ENCODE data around the gene PDK2. TPM values are rescaled to one million over a fixed set of nuclear protein-coding genes. Genes with fewer than 3 reads are reported as not detected.

Gene PDK2
- total and polyA plus RNA-seq, 9 of the 15 experiments (the other 6 are each of a cell fraction or from before 2014, with no cell fraction given), result 0.03 to 2.5 (median 1.4) TPM

- Histone ChIP-seq H3K4me1 (replicated peaks in 1 of 2; ENCODE audit: control insufficient read depth in 2 of 2, insufficient read depth in 2 of 2, low read length in 2 of 2) (peaks cover 0 to 18% of the 10 kb centered on the region in 2 experiments; a peak in 1 of 5 replicates), H3K27ac (ENCODE audit: extremely low read depth, low read depth, low read length) (no peak overlapping the region), H3K79me2 (ENCODE audit: control insufficient read depth, insufficient read depth, low read length) (no peaks in the 10 kb centered on the region), H2AFZ (ENCODE audit: low read depth, low read length) (no peak overlapping the region), H4K20me1 (replicated peaks; ENCODE audit: control insufficient read depth, insufficient read depth, low read length) (peaks cover 6% of the 10 kb centered on the region; the same call in 1 of the 2 replicates), H3K9me3 (replicated peaks; ENCODE audit: control insufficient read depth, insufficient read depth, low read depth, low read length) (no peaks in the 10 kb centered on the region), H3K27me3 (ENCODE audit: control insufficient read depth in 2 of 2, insufficient read depth in 2 of 2, low read length in 2 of 2) (peaks cover 15 to 56% of the 10 kb centered on the region in 2 experiments), H3K9me1 (ENCODE audit: control insufficient read depth, insufficient read depth, low read length) (no peaks in the 10 kb centered on the region), H3K36me3 (ENCODE audit: control insufficient read depth, insufficient read depth, low read length) (no peaks in the 10 kb centered on the region), H3K4me2 (ENCODE audit: insufficient read depth, low read length) (no peak overlapping the region), H3K4me3 (no peak overlapping the region), H3K9ac (ENCODE audit: insufficient read depth in 1 of 2, low read depth in 2 of 2, low read length in 2 of 2) (no peak overlapping the region)
- ChIA-PET POLR2A (interaction anchor here (0.6 to 0.9 kb wide), 3 partner anchors 9 to 114 kb away, joined by 3 to 4 read pairs (median 3); no protein-coding TSS in a partner anchor), CTCF (ENCODE audit: low intra/inter-chr PET ratio) (no interaction called here)
- intact Hi-C loops (cut with micrococcal nuclease) (no loop called here), in situ Hi-C loops (cut with MboI) (loop anchor here (10.0 kb wide), 1 partner anchor 511 kb away; no protein-coding TSS in a partner anchor)
- ATAC-seq (no peak), DNase-seq (ENCODE audit: extremely low read depth in 1 of 4, low spot score in 3 of 4) (no peak), FAIRE-seq (no peak)
- BruUV-seq (replicated peaks), result no TSS peak
- TF ChIP-seq ZNF347 (CRISPR knock-in tag; IDR thresholded peaks at IDR 0.05; ENCODE audit: low read depth) (no peak), NKRF (IDR thresholded peaks at IDR 0.05; ENCODE audit: borderline replicate concordance) (no peak), SOX6 (IDR thresholded peaks at IDR 0.05) (no peak), ZFP36 (IDR thresholded peaks at IDR 0.05; ENCODE audit: low read depth, low read length, partially characterized antibody) (no peak), ZNF175 (CRISPR knock-in tag; IDR thresholded peaks at IDR 0.05; ENCODE audit: low read depth) (no peak), EP300 (IDR thresholded peaks at IDR 0.05; ENCODE audit: low read length) (no peak)
- WGBS (ENCODE audit: insufficient coverage, low coverage, missing lambda C conversion rate), result 12% methylated on average over 14 of the region's 16 CpGs
Measured at GRCh38 chr17:50076221-50076590, 18.9 kb upstream of the PDK2 start.

All from K562 (cell line).